Measurements from ENCODE around the gene C11orf68.

Gene C11orf68

DNA sequence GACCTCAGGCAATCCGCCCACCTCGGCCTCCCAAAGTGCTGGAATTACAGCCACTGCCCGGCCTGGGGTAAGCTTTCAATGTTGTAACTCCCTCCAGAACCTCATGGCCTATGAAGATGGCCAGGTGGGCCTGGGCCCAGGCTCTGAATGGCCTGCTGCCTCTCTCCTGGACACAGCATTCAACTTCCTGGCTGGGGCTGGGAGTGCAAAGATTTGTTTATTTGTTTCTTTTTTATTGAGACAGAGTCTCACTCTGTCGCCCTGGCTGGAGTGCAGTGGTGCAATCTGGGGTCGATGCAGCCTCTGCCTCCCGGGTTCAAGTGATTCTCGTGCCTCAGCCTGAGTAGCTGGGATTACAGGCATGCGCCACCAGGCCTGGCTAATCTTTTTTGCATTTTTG is 25.9 kb upstream of the C11orf68 start:
- H3K36me3 ChIP-seq (ENCODE audit: control insufficient read depth, insufficient read depth, low read length), result no peaks in the 10 kb centered on the region
- no peaks in the 10 kb centered on the region for H3K9me3 ChIP-seq (ENCODE audit: control insufficient read depth, insufficient read depth, low read length)
- no CpG with 5 or more reads among the region's 8 CpGs for WGBS (ENCODE audit: insufficient coverage, insufficient read length)
- peaks cover 13% of the 10 kb centered on the region for H3K4me1 ChIP-seq (ENCODE audit: control insufficient read depth, insufficient read depth, low read length)
- no peak for DNase-seq (ENCODE audit: low read depth, low spot score)
- H3K4me3 ChIP-seq (ENCODE audit: low read length), result no peak overlapping the region
- H3K27ac ChIP-seq (ENCODE audit: low read length), result no peak overlapping the region
- no peaks in the 10 kb centered on the region for H3K27me3 ChIP-seq (ENCODE audit: control insufficient read depth, insufficient read depth, low read length)

GRCh38 chr11:65944191-65944590 is 25.3 kb upstream of the C11orf68 start:
- no peak overlapping the region for H3K27ac ChIP-seq (ENCODE audit: low read length)
- peaks cover 13% of the 10 kb centered on the region for H3K4me1 ChIP-seq (ENCODE audit: control insufficient read depth, insufficient read depth, low read length)
- no peaks in the 10 kb centered on the region for H3K9me3 ChIP-seq (ENCODE audit: control insufficient read depth, insufficient read depth, low read length)
- H3K27me3 ChIP-seq (ENCODE audit: control insufficient read depth, insufficient read depth, low read length), result no peaks in the 10 kb centered on the region
- DNase-seq (ENCODE audit: low read depth, low spot score), result no peak
- H3K4me3 ChIP-seq (ENCODE audit: low read length), result no peak overlapping the region
- no peaks in the 10 kb centered on the region for H3K36me3 ChIP-seq (ENCODE audit: control insufficient read depth, insufficient read depth, low read length)
- WGBS (ENCODE audit: insufficient coverage, insufficient read length), result no CpG with 5 or more reads among the region's 8 CpGs

GRCh38 chr11:65942531-65942930 is 23.7 kb upstream of the C11orf68 start:
- Histone ChIP-seq H3K9me3 (ENCODE audit: control insufficient read depth, insufficient read depth, low read length) (no peaks in the 10 kb centered on the region), H3K27me3 (ENCODE audit: control insufficient read depth, insufficient read depth, low read length) (no peaks in the 10 kb centered on the region), H3K27ac (ENCODE audit: low read length) (no peak overlapping the region), H3K36me3 (ENCODE audit: control insufficient read depth, insufficient read depth, low read length) (no peaks in the 10 kb centered on the region), H3K4me1 (ENCODE audit: control insufficient read depth, insufficient read depth, low read length) (peaks cover 13% of the 10 kb centered on the region), H3K4me3 (ENCODE audit: low read length) (no peak overlapping the region)
- DNase-seq (ENCODE audit: low read depth, low spot score), result no peak
- WGBS (ENCODE audit: insufficient coverage, insufficient read length), result no CpG with 5 or more reads among the region's 7 CpGs

DNA sequence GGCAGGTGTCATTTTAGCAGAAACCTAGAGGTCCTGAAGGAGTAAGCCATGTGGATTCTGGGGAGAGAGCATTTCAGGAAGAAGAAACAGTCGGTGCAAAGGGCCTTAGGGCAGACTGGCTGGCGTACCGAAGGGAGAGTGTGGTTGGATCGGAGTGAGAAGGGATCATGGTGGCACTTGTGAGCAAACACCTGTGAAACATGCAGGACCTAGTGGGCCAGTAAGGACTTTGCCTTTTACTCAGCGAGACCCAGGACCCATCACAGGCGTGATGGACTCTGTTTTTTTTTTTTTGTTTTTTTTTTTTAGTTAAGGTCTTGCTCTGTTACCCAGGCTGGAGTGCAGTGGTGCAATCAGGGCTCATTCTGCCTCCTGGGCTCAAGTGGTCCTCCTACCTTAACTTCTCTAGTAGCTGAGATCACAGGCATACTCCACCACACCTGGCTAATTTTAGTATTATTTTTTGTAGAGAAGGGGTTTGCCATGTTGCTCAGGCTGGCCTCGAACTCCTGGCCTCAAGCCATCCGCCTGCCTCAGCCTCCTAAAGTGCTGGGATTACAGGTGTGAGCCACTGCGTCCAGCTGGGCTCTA is 23.0 kb upstream of the C11orf68 start:
- Histone ChIP-seq H3K9me3 (ENCODE audit: control insufficient read depth, insufficient read depth, low read length) (no peaks in the 10 kb centered on the region), H3K4me1 (ENCODE audit: control insufficient read depth, insufficient read depth, low read length) (peaks cover 10% of the 10 kb centered on the region), H3K27ac (ENCODE audit: low read length) (no peak overlapping the region), H3K36me3 (ENCODE audit: control insufficient read depth, insufficient read depth, low read length) (no peaks in the 10 kb centered on the region), H3K27me3 (ENCODE audit: control insufficient read depth, insufficient read depth, low read length) (no peaks in the 10 kb centered on the region), H3K4me3 (ENCODE audit: low read length) (no peak overlapping the region)
- no peak for DNase-seq (ENCODE audit: low read depth, low spot score)
- WGBS (ENCODE audit: insufficient coverage, insufficient read length), result no CpG with 5 or more reads among the region's 9 CpGs

DNA sequence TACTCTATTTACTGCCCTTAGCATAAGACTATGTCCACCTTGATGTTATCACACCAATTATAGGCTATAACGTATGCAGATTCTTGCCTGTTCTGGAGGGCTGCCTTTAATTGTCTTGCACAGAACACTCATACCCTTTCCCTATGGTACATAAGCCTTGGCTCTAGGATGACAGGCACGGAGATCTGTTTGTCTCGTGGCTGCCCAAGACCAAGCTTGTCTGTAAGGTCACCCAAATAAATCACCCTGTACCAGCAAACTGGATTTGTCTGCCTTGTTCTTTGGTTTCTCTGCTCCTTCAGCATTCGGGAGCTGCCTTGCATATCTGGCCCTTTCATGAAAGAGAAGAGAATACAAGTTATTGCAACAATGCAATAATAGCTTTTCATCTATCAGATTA is 18.9 kb upstream of the C11orf68 start:
- Histone ChIP-seq H3K27ac (ENCODE audit: low read length) (no peak overlapping the region), H3K4me3 (ENCODE audit: low read length) (no peak overlapping the region), H3K9me3 (ENCODE audit: control insufficient read depth, insufficient read depth, low read length) (no peaks in the 10 kb centered on the region), H3K27me3 (ENCODE audit: control insufficient read depth, insufficient read depth, low read length) (no peaks in the 10 kb centered on the region), H3K4me1 (ENCODE audit: control insufficient read depth, insufficient read depth, low read length) (no peaks in the 10 kb centered on the region; the same call in 1 of the 2 replicates), H3K36me3 (ENCODE audit: control insufficient read depth, insufficient read depth, low read length) (no peaks in the 10 kb centered on the region)
- no peak for DNase-seq (ENCODE audit: low read depth, low spot score)
- WGBS (ENCODE audit: insufficient coverage, insufficient read length), result no CpG with 5 or more reads among the region's 4 CpGs

DNA sequence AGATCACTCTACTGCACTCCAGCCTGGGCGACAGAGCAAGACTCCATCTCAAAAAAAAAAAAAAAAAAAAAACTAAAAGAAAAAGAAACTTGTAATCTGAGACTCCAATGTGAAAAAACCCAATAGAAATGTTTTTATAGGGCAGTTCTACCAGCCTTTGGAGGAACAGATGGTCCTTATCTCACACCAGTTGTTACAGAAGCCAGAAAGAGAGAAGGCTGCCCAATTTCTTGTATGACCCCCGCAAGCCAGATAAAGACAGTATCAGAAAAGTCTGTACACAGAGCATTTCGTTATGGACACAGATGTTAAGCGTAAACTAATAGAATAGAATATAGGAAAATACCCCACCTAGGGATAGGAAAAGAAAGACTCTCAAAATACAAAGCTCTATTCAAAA is 15.2 kb upstream of the C11orf68 start:
- Histone ChIP-seq H3K27ac (ENCODE audit: low read length) (no peak overlapping the region), H3K4me1 (ENCODE audit: control insufficient read depth, insufficient read depth, low read length) (no peaks in the 10 kb centered on the region; the same call in 1 of the 2 replicates), H3K4me3 (ENCODE audit: low read length) (no peak overlapping the region), H3K9me3 (ENCODE audit: control insufficient read depth, insufficient read depth, low read length) (no peaks in the 10 kb centered on the region), H3K36me3 (ENCODE audit: control insufficient read depth, insufficient read depth, low read length) (no peaks in the 10 kb centered on the region), H3K27me3 (ENCODE audit: control insufficient read depth, insufficient read depth, low read length) (no peaks in the 10 kb centered on the region)
- no CpG with 5 or more reads among the region's 4 CpGs for WGBS (ENCODE audit: insufficient coverage, insufficient read length)
- DNase-seq (ENCODE audit: low read depth, low spot score), result no peak

DNA sequence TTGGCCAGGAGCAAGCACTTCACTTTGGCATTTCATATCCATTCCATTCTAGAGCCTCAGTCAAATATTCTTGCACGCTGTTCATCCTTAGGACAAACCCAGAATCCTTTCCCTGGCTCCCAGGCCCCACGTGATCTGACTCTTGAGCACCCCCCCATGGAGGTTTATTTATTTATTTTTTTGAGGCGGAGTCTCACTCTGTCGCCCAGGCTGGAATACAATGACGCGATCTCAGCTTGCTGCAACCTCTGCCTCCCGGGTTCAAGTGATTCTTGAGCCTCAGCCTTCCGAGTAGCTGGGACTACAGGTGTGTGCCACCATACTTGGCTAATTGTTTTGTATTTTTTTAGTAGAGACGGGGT is 13.7 kb upstream of the C11orf68 start:
- Histone ChIP-seq H3K27ac (ENCODE audit: low read length) (no peak overlapping the region), H3K36me3 (ENCODE audit: control insufficient read depth, insufficient read depth, low read length) (no peaks in the 10 kb centered on the region), H3K27me3 (ENCODE audit: control insufficient read depth, insufficient read depth, low read length) (no peaks in the 10 kb centered on the region), H3K4me3 (ENCODE audit: low read length) (no peak overlapping the region), H3K4me1 (ENCODE audit: control insufficient read depth, insufficient read depth, low read length) (no peaks in the 10 kb centered on the region; the same call in 1 of the 2 replicates), H3K9me3 (ENCODE audit: control insufficient read depth, insufficient read depth, low read length) (no peaks in the 10 kb centered on the region)
- DNase-seq (ENCODE audit: low read depth, low spot score), result no peak
- no CpG with 5 or more reads among the region's 9 CpGs for WGBS (ENCODE audit: insufficient coverage, insufficient read length)

DNA sequence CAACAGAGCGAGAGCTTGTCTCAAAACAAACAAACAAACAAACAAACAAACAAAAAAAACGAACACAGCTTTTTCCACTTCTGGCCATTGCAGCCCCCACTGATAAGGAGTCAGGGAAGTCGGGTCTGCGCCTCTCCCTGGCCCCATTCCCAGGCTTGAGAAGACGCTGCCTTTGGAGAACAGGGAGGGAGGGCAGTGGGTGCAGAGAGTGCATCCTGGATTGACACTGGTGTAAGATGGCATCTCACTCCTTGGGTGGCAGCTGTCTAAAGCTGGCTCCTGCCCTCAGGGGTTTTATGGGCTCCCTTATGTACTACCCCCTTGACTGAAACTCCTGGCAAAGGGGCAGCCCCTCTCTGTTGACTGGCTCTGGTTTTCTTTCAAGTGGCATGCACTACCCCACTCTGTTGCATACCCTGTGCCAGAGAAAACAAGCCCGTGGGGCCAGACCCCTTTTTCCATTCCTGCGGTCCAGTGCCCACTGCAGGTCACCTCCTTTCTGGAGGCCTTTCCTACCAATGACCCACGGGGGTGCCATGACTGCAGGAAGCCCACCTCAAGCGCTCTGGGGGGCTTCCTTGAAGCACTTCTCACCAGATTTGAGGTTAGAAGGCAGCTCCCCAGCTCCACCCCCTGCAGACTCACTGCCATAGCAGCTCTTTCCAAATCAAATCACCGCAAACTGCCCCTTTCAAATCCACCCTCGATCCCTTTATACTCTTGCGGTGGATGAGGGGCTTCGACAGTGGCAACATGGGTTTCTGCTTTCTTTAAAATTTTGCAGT is 13.1 kb upstream of the C11orf68 start:
- no peaks in the 10 kb centered on the region; the same call in 1 of the 2 replicates for H3K4me1 ChIP-seq (ENCODE audit: control insufficient read depth, insufficient read depth, low read length)

GRCh38 chr11:65928667-65929066 is 9.8 kb upstream of the C11orf68 start:
- H3K27me3 ChIP-seq (ENCODE audit: control insufficient read depth, insufficient read depth, low read length), result no peaks in the 10 kb centered on the region
- no peaks in the 10 kb centered on the region for H3K9me3 ChIP-seq (ENCODE audit: control insufficient read depth, insufficient read depth, low read length)
- no CpG with 5 or more reads among the region's 6 CpGs for WGBS (ENCODE audit: insufficient coverage, insufficient read length)
- no peaks in the 10 kb centered on the region; the same call in 1 of the 2 replicates for H3K4me1 ChIP-seq (ENCODE audit: control insufficient read depth, insufficient read depth, low read length)
- H3K36me3 ChIP-seq (ENCODE audit: control insufficient read depth, insufficient read depth, low read length), result no peaks in the 10 kb centered on the region
- no peak overlapping the region for H3K27ac ChIP-seq (ENCODE audit: low read length)
- no peak overlapping the region for H3K4me3 ChIP-seq (ENCODE audit: low read length)
- DNase-seq (ENCODE audit: low read depth, low spot score), result no peak

More for the DNA sequence above, 13.1 kb upstream of the C11orf68 start:
- Histone ChIP-seq H3K9me3 (ENCODE audit: control insufficient read depth, insufficient read depth, low read length) (no peaks in the 10 kb centered on the region), H3K36me3 (ENCODE audit: control insufficient read depth, insufficient read depth, low read length) (no peaks in the 10 kb centered on the region), H3K27me3 (ENCODE audit: control insufficient read depth, insufficient read depth, low read length) (no peaks in the 10 kb centered on the region), H3K4me3 (ENCODE audit: low read length) (no peak overlapping the region), H3K27ac (ENCODE audit: low read length) (no peak overlapping the region)
- no peak for DNase-seq (ENCODE audit: low read depth, low spot score)
- WGBS (ENCODE audit: insufficient coverage, insufficient read length), result no CpG with 5 or more reads among the region's 13 CpGs

GRCh38 chr11:65927904-65928397 is 9.1 kb upstream of the C11orf68 start:
- no peak for DNase-seq (ENCODE audit: low read depth, low spot score)
- no peaks in the 10 kb centered on the region for H3K27me3 ChIP-seq (ENCODE audit: control insufficient read depth, insufficient read depth, low read length)
- H3K4me3 ChIP-seq (ENCODE audit: low read length), result no peak overlapping the region
- H3K9me3 ChIP-seq (ENCODE audit: control insufficient read depth, insufficient read depth, low read length), result no peaks in the 10 kb centered on the region
- H3K4me1 ChIP-seq (ENCODE audit: control insufficient read depth, insufficient read depth, low read length), result no peaks in the 10 kb centered on the region; the same call in 1 of the 2 replicates
- H3K36me3 ChIP-seq (ENCODE audit: control insufficient read depth, insufficient read depth, low read length), result no peaks in the 10 kb centered on the region
- no CpG with 5 or more reads among the region's 9 CpGs for WGBS (ENCODE audit: insufficient coverage, insufficient read length)
- H3K27ac ChIP-seq (ENCODE audit: low read length), result no peak overlapping the region
